NCI-H2081 (cell line): ENCODE results near the gene ESPN.
"Not testable (repeated sequence)": the region's sequence is repeated elsewhere in the genome, so short reads cannot be mapped to it uniquely, and the experiment has no call there.

Experiments
- DNase-seq, 2 experiments: peaks; one replicate each; lab custom pipeline; 2025; lab: John Stamatoyannopoulos, UW

Gene ESPN, protein sequence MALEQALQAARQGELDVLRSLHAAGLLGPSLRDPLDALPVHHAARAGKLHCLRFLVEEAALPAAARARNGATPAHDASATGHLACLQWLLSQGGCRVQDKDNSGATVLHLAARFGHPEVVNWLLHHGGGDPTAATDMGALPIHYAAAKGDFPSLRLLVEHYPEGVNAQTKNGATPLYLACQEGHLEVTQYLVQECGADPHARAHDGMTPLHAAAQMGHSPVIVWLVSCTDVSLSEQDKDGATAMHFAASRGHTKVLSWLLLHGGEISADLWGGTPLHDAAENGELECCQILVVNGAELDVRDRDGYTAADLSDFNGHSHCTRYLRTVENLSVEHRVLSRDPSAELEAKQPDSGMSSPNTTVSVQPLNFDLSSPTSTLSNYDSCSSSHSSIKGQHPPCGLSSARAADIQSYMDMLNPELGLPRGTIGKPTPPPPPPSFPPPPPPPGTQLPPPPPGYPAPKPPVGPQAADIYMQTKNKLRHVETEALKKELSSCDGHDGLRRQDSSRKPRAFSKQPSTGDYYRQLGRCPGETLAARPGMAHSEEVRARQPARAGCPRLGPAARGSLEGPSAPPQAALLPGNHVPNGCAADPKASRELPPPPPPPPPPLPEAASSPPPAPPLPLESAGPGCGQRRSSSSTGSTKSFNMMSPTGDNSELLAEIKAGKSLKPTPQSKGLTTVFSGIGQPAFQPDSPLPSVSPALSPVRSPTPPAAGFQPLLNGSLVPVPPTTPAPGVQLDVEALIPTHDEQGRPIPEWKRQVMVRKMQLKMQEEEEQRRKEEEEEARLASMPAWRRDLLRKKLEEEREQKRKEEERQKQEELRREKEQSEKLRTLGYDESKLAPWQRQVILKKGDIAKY

DNA sequence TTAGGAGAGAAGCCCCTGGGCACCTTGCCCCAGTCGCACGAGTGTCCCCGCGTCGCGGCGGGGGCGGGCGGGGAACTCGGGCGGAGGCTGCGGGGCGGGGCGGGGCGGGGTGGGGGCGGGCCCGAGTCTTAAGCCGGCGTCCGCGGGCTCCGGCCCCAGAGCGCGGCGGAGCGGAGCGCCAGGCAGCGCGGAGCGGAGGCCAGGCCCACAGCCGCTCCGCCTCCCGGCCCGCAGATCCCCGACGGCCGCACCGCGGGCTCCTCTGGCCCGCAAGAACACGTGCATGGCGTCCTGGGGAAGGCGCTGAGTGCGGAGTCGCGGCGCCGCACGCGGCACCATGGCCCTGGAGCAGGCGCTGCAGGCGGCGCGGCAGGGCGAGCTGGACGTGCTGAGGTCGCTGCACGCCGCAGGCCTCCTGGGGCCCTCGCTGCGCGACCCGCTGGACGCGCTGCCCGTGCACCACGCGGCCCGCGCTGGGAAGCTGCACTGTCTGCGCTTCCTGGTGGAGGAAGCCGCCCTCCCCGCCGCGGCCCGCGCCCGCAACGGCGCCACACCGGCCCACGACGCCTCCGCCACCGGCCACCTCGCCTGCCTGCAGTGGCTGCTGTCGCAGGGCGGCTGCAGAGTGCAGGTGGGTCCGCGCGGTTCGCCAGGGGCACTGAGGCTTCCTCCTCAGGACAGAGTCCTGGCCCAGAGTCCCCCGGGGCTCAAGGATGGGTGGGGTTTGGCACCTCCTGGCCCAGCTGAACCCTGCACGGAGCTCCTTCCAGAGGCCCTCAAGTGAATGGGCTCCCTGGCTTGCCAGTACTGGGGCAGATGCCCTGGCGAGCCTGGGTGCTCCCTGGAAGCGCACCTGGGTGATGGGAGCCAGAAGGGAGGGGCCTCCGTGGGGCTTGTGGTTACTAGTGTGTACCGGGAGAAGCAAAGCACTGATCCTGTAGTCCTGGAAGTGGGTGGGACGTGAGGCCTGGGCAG lies at the start of gene ESPN:
TSS of gene ESPN (plus strand) at position 158 of the 975 bp plus-strand sequence. CDS start at position 338, 180 bp downstream.
- DNase-seq = no peak

DNA sequence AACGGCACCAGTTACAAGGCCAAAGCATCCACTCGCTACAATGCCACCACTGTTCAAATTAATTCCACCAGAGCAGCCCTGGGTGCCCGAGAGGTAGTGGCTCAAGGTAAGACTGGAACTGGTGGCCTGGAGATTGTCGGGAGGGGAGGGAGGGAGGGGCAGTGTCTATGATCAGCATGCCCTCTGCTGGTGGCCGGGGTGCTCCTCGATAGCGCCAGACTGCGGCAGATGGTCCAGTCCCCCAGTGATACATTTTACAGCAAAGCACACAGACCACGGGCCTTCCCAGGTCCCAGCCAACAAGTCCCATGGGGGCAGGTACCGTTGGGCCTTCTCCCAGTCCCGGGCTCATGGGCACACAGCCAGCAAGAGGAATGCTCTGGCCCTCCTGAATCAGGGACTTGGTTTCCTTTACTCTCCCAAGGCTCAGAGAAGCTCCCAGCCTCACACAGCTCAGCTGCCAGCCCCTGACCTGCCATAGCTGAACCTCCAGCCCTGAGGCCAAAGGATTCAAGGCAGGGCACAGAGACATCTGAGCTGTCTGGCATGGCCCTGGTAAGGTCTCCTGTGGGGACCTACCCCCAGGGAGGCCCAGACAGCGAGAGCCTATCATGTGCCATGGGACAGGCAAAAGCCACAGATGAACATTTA lies 46.4 kb upstream of the ESPN start:
- no peak for DNase-seq

DNA sequence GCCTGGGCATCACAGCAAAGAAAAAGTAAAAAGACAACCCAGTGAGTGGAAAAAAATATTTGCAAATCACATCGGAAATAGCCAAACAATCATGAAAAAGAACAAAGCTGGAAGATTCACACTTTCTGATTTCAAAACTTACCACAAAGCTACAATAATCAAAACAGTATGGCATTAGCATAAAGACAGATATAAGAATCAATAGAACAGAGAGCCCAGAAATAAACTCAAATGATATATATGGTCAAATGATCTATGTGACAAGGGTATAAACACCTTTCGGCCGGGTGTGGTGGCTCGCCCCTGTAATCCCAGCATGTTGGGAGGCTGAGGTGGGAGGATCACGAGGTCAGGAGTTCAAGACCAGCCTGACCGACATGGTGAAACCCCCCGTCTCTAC lies 44.5 kb upstream of the ESPN start:
- no peak for DNase-seq

DNA sequence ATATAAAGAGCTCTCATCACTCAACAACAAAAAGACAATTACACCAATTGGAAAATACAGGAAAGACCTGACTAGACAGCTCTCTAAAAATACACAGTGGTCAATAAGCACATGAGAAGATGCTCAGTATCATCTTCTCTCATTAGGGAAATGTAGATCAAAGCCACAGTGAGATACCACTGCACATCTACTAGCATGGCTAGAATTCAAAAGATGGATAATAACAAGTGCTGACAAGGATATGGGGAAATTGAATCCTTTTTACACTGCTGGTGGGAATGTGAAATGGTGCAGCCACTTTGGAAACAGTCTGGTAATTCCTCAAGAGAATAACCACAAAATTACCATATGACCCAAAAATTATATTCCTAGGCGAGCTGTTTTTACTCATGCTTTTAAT lies 40.4 kb upstream of the ESPN start:
- no peak for DNase-seq

DNA sequence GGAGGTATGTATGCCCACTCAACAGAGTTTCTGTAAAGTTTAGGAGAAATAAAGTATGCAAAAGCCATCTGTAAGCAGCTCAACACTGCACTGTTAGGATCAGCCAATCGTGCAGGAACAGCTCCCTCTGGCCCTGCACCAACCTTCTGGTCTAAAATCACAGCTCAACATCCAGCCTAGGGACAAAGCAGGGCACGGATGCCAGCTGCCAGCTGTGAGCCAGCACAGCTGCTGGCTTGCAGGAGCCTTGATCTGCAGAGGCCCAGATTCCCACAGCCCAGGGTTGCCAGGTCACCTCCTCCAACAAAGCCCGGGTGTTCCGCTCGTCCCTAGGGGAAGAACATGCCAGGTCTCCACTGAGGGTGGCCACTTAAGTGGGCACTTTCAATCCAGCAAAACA lies 39.6 kb upstream of the ESPN start:
- no peak for DNase-seq

DNA sequence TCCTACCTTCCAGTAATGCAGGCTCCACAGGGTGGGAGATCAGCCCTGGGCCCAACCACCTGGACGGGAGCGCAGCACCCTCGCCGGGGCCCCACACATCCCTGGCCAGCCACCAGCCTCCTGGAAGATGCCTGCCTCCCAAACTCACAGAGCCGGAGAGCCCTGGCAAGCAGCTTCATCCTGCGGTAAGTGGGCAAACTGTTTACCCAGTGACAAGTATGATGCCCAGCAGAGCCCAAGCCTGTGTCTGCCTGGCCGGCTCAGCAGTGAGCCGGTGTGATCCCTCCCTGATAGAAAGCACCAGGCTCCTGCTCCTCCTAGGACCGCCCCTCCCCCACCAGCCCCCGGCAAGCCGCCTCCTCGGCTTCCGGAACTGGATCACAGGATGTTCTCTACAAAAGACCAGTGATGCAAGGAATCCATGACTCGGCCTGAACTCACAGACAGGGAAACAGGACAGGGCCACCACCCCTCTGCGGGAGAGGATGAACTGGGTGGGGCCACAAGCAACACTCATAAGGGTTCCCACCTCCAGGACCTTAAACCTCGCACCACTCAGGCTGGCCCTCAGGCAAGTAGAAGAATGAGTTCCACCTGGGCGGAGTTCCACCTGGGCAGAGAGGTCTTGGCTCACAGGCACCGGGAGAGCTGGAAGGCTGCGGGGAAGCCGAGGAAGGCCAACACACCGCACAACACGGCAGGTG lies 38.9 kb upstream of the ESPN start:
- DNase-seq = no peak

DNA sequence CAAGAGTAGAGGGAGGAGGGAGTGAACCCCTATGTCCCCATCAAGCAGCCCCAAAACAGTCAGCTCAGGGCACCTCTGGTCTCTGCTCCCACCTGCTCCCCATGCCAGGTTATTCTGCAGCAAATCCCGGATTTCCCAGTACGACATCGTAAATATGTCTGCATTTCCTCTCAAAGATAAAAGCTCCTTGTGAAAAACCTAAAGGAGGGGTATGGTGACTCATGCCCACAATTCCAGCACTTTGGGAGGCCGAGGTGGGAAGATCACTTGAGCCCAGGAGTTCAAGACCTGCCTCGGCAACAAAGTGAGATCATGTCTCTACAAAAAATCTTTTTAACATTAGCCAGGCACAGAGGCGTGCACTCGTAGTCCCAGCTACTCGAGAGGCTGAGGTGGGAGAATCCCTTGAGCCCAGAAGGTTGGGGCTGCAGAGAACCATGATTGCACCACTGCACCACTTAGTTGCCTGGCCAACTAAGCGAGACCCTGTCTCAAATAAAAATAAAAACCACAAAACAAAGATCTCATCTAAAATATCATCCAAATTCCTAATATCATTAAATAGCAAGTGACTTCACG lies 38.1 kb upstream of the ESPN start:
- DNase-seq = no peak

DNA sequence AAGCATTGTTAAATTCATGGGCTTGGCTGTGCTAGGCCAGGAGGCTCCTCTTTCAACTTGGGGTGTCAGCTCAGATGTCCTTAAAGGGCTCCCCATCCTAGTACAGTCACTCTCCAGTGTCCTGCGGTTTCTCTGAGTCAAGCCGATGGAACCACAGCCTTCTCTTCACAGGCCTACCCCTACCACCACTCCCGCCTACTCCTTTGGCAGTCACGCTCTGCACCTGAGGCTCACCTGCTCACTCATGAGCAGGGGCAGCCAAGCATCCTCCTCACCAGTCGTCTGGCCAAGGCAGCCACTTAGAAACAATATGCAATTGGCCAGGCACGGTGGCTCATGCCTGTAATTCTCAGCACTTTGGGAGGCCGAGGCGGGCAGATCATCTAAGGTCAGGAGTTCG lies 34.6 kb upstream of the ESPN start:
- DNase-seq = no peak

DNA sequence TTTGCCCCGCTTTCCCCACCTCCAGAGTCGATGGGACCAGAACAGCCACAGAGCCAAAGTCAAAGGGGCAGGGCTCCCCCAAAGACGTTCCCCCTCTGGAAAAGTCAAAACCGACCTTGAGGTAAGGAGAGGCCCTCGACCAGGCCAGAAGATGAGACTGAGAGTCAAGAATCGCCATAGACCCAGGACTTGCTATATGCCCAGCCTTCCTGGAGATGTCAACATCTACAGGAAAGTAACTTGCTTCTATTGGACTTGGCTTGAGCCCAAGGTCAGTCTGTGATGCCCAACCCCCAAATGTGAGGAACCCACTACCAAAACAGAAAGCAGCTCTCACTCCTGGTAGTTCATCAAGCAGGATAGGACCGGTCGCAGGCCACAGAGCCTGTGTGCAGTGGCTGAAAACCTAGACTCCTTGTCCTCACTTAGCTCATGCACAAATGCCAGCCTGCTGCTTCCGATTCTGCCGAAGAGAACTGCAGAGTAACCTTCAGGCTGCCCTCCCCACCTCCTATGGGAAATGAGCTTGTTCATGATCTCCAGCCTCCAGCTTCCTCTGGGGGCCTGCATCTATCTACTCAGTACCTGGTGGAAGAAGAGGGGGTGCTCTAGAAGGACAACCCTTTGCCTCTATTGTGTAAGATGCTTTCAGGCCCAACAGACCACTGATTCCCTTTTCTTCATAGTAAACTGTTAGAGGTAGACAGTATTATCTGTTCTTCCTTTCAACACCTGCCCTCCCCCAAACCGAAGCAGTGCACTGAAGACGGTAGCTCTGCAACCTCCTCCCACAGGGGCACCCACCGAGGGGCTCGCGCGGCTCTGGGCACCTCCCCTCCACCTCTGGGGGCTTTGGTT lies 32.4 kb upstream of the ESPN start:
- DNase-seq = peak in 1 of 2 experiments; percentile 29

DNA sequence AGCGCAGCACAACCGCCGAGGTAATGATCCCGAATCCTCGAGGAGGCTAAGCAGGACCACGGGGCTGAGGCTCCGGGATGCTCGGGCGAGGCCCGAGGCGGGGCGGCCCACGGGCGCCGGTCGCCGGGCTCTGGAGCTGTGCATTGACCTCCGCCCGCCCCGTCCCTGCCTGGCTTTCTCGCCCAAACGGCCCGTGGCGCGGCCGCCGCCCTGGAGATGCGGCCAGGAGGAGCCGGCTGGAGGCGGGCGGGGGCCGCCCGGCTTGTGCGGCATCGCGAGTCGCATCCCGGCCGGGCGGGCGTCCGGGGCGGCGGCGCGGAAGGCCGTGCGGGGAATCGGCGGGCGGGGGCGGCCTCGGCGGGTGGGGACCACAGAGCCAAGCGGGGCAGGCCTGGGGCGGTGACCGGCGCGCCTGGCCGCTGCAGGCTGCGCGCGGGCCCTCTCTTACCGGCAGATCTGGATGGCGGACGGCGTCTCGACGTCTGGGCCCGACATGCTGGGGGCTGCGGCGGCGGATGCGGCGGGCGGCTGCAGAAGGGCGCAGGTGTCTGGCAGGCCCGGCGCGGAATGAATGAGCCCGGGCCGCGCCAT lies 31.7 kb upstream of the ESPN start:
- DNase-seq = no peak

DNA sequence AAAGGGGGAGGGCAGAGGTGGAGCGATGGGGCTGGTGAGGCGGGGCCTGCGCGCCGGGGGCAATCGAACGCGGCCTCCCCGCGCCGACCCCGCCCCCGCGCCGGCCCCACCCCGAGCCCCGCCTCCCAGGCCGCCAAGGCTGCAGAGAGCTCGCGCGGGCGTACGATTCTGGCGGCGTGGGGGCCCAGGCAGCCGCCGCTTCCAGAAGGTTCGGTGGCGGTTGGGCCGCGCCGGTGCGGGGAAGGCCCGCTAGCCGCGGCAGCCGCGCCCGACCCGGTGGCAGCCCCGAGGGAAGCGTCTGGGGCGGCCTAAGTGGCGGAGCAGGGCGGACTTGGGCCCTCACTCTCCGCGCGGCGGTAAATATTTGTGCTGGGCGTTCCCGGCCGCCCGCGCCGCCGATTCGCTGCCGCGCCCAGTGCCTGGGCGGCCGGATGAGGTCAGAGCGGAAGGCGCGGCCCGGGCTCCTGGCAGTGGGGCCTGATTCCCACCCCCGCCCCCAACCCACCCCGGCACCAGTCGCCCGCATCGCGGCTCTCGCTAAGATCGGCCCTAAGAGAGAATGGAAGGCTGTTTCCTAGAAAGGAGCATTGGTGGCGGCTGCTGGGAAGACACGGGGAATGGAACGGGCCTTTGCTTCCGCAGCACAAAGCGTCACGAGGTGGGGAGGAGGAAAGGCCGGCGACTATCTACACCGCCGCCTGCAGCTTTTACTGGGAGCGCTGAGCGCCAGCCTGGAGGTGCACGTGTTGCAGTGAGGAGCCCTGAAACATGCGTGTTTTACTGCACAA lies 31.0 kb upstream of the ESPN start, which contains the start of gene ACOT7:
TSS of gene ACOT7 (minus strand) at position 368 of the 788 bp plus-strand sequence. CDS start 368 bp downstream, outside the sequence.
- peak; percentile 91 to 92 for DNase-seq

DNA sequence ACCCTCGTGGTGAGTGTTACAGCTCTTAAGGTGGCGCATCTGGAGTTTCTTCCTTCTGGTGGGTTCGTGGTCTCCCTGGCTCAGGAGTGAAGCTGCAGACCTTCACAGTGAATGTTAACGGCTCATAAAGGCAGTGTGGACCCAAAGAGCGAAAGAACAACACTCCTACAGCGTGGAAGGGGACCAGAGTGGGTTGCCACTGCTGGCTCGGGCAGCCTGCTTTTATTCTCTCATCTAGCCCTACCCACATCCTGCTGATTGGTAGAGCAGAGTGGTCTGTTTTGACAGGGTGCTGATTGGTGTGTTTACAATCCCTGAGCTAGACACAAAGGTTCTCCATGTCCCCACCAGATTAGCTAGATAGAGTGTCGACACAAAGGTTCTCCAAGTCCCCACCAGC lies 29.4 kb upstream of the ESPN start:
- not testable (repeated sequence) for DNase-seq

DNA sequence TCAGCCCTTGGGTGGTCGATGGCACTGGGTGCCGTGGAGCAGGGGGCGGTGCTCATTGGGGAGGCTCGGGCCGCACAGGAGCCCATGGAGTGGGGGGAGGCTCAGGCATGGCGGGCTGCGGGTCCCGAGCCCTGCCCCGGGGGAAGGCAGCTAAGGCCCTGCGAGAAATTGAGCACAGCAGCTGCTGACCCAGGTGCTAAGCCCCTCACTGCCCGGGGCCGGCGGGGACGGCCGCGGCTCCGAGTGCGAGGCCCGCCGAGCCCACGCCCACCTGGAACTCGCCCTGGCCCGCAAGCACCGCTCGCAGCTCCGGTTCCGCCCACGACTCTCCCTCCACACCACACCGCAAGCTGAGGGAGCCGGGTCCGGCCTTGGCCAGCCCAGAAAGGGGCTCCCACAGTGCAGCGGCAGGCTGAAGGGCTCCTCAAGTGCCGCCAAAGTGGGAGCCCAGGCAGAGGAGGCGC lies 28.8 kb upstream of the ESPN start:
- DNase-seq = not testable (repeated sequence)

DNA sequence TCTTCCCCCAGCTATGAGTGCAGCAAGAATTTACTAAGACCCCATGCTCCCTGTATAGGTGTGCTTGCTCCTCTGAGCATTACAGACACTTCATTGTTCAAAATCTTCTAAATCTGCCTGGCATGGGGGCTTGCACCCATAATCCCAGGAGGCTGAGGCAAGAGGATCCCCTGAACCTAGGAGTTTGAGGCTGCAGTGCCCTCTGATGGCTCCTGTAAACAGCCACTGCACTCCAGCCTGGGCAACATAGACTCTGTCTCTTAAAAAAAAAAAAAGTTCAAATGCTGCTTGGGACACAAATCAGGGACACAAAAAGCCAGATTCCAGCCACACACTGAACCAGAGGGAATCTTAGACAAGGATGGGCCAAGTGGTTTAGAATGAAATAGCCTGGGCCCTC lies 27.6 kb upstream of the ESPN start:
- no peak for DNase-seq

DNA sequence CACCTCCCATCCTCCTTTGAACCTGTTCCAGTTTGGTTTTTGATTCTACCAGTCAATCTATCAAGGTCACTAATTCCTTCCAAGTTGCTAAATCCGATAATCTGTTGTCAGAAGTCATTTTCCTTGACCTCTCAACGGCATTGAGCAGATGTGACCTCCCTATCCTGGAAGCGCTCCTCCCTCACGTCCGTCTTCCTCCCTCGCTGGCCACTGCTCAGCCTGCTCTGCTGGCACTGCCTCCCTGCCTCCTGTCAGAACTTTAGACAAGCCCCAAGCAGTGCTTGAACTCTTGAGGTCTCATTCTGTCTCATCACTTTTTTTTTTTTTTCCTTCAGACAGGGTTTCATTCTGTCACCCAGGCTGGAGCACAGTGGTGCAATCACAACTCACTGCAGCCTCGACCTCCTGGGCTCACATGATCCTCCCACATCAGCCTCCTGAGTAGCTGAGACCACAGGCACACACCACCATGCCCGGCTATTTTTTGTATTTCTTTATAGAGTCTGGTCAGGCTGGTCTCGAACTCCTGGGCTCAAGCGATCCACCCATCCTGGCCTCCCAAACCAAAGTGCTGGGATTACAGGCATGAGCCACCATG lies 26.6 kb upstream of the ESPN start:
- no peak for DNase-seq

DNA sequence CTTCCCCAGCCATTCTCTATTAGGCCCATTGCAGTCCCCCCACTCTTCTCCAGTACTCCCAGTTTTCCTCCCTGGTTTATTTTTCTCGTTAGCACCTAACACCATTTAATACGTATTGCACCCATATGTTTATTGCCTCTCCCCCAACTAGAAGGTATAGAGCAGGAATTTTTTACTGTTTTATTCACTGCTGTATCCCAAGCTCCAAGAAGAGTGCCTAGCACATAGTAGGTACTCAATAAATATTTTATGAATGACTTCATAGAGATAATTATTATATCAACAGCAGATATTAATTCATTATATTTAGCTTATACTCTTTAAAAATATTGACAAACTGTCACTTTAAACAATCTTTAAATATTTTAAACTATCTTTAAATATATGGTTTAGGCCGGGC lies 25.3 kb upstream of the ESPN start:
- no peak for DNase-seq

DNA sequence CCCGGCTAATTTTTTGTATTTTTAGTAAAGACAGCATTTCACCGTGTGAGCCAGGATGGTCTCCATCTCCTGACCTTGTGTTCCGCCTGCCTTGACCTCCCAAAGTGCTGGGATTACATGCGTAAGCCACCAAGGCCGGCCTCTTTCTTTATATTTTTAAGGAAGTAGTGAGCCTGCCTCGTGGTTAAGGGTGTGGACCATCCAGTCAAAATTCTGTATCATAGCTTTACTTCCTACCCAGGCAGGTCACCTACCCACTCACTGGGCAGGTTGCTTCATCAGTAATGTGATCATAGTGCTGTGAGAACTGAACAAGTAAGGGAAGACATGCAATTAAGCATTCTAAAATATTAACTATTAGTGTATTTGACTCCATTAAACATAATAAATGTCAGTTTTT lies 22.9 kb upstream of the ESPN start:
- DNase-seq = no peak

DNA sequence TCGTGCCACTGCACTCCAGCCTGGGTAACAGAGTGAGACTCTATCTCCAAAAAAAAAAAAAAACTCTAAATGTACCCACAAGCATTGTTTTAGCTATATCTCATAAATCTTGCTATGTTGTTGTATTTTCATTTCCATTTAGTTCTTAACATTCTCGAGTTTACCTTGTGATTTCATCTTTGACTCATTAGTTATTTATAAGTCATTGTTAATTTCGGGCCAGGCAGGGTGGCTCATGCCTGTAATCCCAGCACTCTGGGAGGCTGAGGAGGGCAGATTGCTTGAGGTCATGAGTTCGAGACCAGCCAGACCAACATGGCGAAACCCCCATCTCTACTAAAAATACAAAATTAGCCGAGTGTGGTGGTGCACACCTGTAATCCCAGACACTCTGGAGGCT lies 16.6 kb upstream of the ESPN start:
- no peak for DNase-seq
